ENCODE measurements around the gene TBCD.

Gene TBCD

GRCh38 chr17:82989881-82990280, 238.0 kb downstream of the TBCD start:
- no peak overlapping the region for H3K4me3 ChIP-seq (ENCODE audit: low read depth, low read length)
- DNase-seq (ENCODE audit: low read depth) = no peak
- TF ChIP-seq CTCF (IDR thresholded peaks at IDR 0.05; ENCODE audit: low read depth, low read length, missing control alignments) = no peak

GRCh38 chr17:82993005-82993404, 241.1 kb downstream of the TBCD start:
- no peak overlapping the region for H3K4me3 ChIP-seq (ENCODE audit: low read depth, low read length)
- no peak for TF ChIP-seq CTCF (IDR thresholded peaks at IDR 0.05; ENCODE audit: low read depth, low read length, missing control alignments)

More at GRCh38 chr17:82993005-82993404, 241.1 kb downstream of the TBCD start:
- no peak for DNase-seq (ENCODE audit: low read depth)

All from GM12864 (cell line).